ENCODE measurements around the gene FAM222B.

FAM222B gene

GRCh38 chr17:28834420-28834819 is 8.2 kb downstream of the FAM222B start:
- peaks cover 10 to 29% (median 22%) of the 10 kb centered on the region in 10 experiments for H3K4me1 ChIP-seq
- TF ChIP-seq Cebpa-rat (IDR thresholded peaks at IDR 0.05) = no peak
- no peak overlapping the region for H3K9ac ChIP-seq
- no peaks in the 10 kb centered on the region for H3K27me3 ChIP-seq
- H3K4me3 ChIP-seq = no peak overlapping the region
- peaks cover 4 to 95% (median 64%) of the 10 kb centered on the region in 11 experiments; a peak in 20 of 22 replicates for H4K20me1 ChIP-seq
- H3K36me3 ChIP-seq = peaks cover 20 to 58% (median 35%) of the 10 kb centered on the region in 11 experiments
- no peak overlapping the region for H3K27ac ChIP-seq
- no peaks in the 10 kb centered on the region for H3K9me3 ChIP-seq (replicated peaks in 1 of 11)
- H3K4me2 ChIP-seq = peak overlapping the region in 3 of 11 experiments; percentile 25 to 43 (median 40); a peak in 2 of 22 replicates

- H3K4me1 ChIP-seq = peaks cover 0 to 3% (median 0%) of the 10 kb centered on the region in 10 experiments; a peak in 1 of 20 replicates
- no peak overlapping the region for H3K27ac ChIP-seq
- H3K4me3 ChIP-seq = no peak overlapping the region
- peaks cover 24 to 61% (median 35%) of the 10 kb centered on the region in 11 experiments for H3K36me3 ChIP-seq
- peaks cover 1 to 82% (median 26%) of the 10 kb centered on the region in 11 experiments; a peak in 16 of 22 replicates for H4K20me1 ChIP-seq
- H3K27me3 ChIP-seq = no peaks in the 10 kb centered on the region
- no peaks in the 10 kb centered on the region for H3K9me3 ChIP-seq (replicated peaks in 1 of 11)
- TF ChIP-seq Cebpa-rat (IDR thresholded peaks at IDR 0.05) = no peak
- no peak overlapping the region for H3K4me2 ChIP-seq
- H3K9ac ChIP-seq = no peak overlapping the region
Measured at GRCh38 chr17:28828294-28829040, 14.1 kb downstream of the FAM222B start.

- peaks cover 24 to 54% (median 32%) of the 10 kb centered on the region in 11 experiments for H3K36me3 ChIP-seq
- H3K4me1 ChIP-seq = peaks cover 0 to 3% (median 0%) of the 10 kb centered on the region in 10 experiments; a peak in 1 of 20 replicates
Measured at GRCh38 chr17:28827672-28828071, 14.9 kb downstream of the FAM222B start.

GRCh38 chr17:28819582-28819981 is 23.0 kb downstream of the FAM222B start:
- no peak for TF ChIP-seq Cebpa-rat (IDR thresholded peaks at IDR 0.05)

More at GRCh38 chr17:28827672-28828071, 14.9 kb downstream of the FAM222B start:
- H4K20me1 ChIP-seq = peaks cover 3 to 81% (median 27%) of the 10 kb centered on the region in 11 experiments; a peak in 14 of 22 replicates
- no peaks in the 10 kb centered on the region for H3K9me3 ChIP-seq (replicated peaks in 1 of 11)
- no peak overlapping the region for H3K27ac ChIP-seq
- no peaks in the 10 kb centered on the region for H3K27me3 ChIP-seq
- no peak overlapping the region for H3K4me3 ChIP-seq
- H3K9ac ChIP-seq = no peak overlapping the region
- H3K4me2 ChIP-seq = no peak overlapping the region
- no peak for TF ChIP-seq Cebpa-rat (IDR thresholded peaks at IDR 0.05)

GRCh38 chr17:28818819-28819221 is 23.8 kb downstream of the FAM222B start:
- peaks cover 0 to 52% (median 23%) of the 10 kb centered on the region in 11 experiments; a peak in 12 of 22 replicates for H4K20me1 ChIP-seq
- no peak overlapping the region for H3K27ac ChIP-seq
- H3K4me1 ChIP-seq = peaks cover under 1 to 8% (median 2%) of the 10 kb centered on the region in 10 experiments; a peak in 15 of 20 replicates
- no peaks in the 10 kb centered on the region for H3K27me3 ChIP-seq
- H3K9ac ChIP-seq = no peak overlapping the region
- H3K36me3 ChIP-seq = 0 out of 22 replicates have a peak, but pooled peaks cover 0 to 6% (median 0%) of the 10 kb centered on the region in 11 experiments
- no peak for TF ChIP-seq Cebpa-rat (IDR thresholded peaks at IDR 0.05)
- no peak overlapping the region for H3K4me2 ChIP-seq
- no peak overlapping the region for H3K4me3 ChIP-seq
- no peaks in the 10 kb centered on the region for H3K9me3 ChIP-seq (replicated peaks in 1 of 11)

More at GRCh38 chr17:28819582-28819981, 23.0 kb downstream of the FAM222B start:
- no peaks in the 10 kb centered on the region for H3K27me3 ChIP-seq
- peaks cover 0 to 4% (median 0%) of the 10 kb centered on the region in 10 experiments; a peak in 1 of 20 replicates for H3K4me1 ChIP-seq
- peaks cover 0 to 60% (median 23%) of the 10 kb centered on the region in 11 experiments; a peak in 12 of 22 replicates for H4K20me1 ChIP-seq
- 0 out of 22 replicates have a peak, but pooled peaks cover 0 to 6% (median 0%) of the 10 kb centered on the region in 11 experiments for H3K36me3 ChIP-seq
- H3K4me2 ChIP-seq = no peak overlapping the region
- H3K4me3 ChIP-seq = no peak overlapping the region
- no peak overlapping the region for H3K27ac ChIP-seq
- H3K9me3 ChIP-seq (replicated peaks in 1 of 11) = no peaks in the 10 kb centered on the region
- no peak overlapping the region for H3K9ac ChIP-seq

- peaks cover 0 to 42% (median 18%) of the 10 kb centered on the region in 11 experiments; a peak in 12 of 22 replicates for H4K20me1 ChIP-seq
- H3K27me3 ChIP-seq = no peaks in the 10 kb centered on the region
- no peak overlapping the region for H3K27ac ChIP-seq
- H3K9me3 ChIP-seq (replicated peaks in 1 of 11) = no peaks in the 10 kb centered on the region
- no peak for TF ChIP-seq Cebpa-rat (IDR thresholded peaks at IDR 0.05)
- no peak overlapping the region; a peak in 1 of 22 replicates for H3K9ac ChIP-seq
- H3K4me1 ChIP-seq = peaks cover 10 to 21% (median 13%) of the 10 kb centered on the region in 10 experiments; a peak in 19 of 20 replicates
- H3K4me3 ChIP-seq = no peak overlapping the region
- H3K4me2 ChIP-seq = no peak overlapping the region
- 0 out of 22 replicates have a peak, but pooled peaks cover 0 to 6% (median 0%) of the 10 kb centered on the region in 11 experiments for H3K36me3 ChIP-seq
Measured at GRCh38 chr17:28816540-28816939, 26.1 kb downstream of the FAM222B start.

- no peak for TF ChIP-seq Cebpa-rat (IDR thresholded peaks at IDR 0.05)
- H3K4me3 ChIP-seq = peak overlapping the region; percentile 68 to 93 (median 86)
- H3K27ac ChIP-seq = peak overlapping the region; percentile 78 to 91 (median 86); a peak in 21 of 22 replicates
- no peaks in the 10 kb centered on the region for H3K27me3 ChIP-seq
- H3K9ac ChIP-seq = peak overlapping the region; percentile 81 to 92 (median 87); a peak in 21 of 22 replicates
- peaks cover 0 to under 1% (median 0%) of the 10 kb centered on the region in 11 experiments; a peak in 1 of 22 replicates for H3K36me3 ChIP-seq
- H3K9me3 ChIP-seq (replicated peaks in 1 of 11) = no peaks in the 10 kb centered on the region
- peaks cover 0 to 30% (median 11%) of the 10 kb centered on the region in 11 experiments; a peak in 10 of 22 replicates for H4K20me1 ChIP-seq
- peak overlapping the region; percentile 59 to 92 (median 67) for H3K4me2 ChIP-seq
- H3K4me1 ChIP-seq = peaks cover 38 to 57% (median 49%) of the 10 kb centered on the region in 10 experiments
Measured at GRCh38 chr17:28812748-28813377, 29.7 kb downstream of the FAM222B start.

GRCh38 chr17:28812091-28812747 is 30.4 kb downstream of the FAM222B start:
- H3K27me3 ChIP-seq = no peaks in the 10 kb centered on the region
- H3K4me1 ChIP-seq = peaks cover 43 to 59% (median 53%) of the 10 kb centered on the region in 10 experiments
- H3K9me3 ChIP-seq (replicated peaks in 1 of 11) = no peaks in the 10 kb centered on the region
- peak overlapping the region; percentile 71 to 98 (median 89) for H3K4me2 ChIP-seq
- H3K4me3 ChIP-seq = peak overlapping the region; percentile 68 to 93 (median 86)
- H3K9ac ChIP-seq = peak overlapping the region; percentile 81 to 92 (median 87)
- peaks cover 0 to 33% (median 15%) of the 10 kb centered on the region in 11 experiments; a peak in 10 of 22 replicates for H4K20me1 ChIP-seq
- H3K36me3 ChIP-seq = peaks cover 0 to 7% (median 2%) of the 10 kb centered on the region in 11 experiments; a peak in 6 of 22 replicates
- H3K27ac ChIP-seq = peak overlapping the region; percentile 78 to 91 (median 86)
- no peak for TF ChIP-seq Cebpa-rat (IDR thresholded peaks at IDR 0.05)

All from BLaER1 treated with 17β-estradiol and CSF1 and Interleukin-3, amounts not matched to agents 10 nM and 100 nM (cell line).